Endometrial microvascular endothelial cells (primary cell): ENCODE results near the gene CHODL. TPM values are rescaled to one million over a fixed set of nuclear protein-coding genes. Genes with fewer than 3 reads are reported as not detected.

ENCODE experiments used
- in situ Hi-C: cut with HindIII; loops from 2 replicates; pipeline ENCODE4 v1.10.0; 2017; ENCODE audit warnings: low sequenced_read_pairs, low pct_unique_long_range_greater_than_20kb; ENCODE audit errors: inconsistent ontology term
- total RNA-seq: library from RNA; depleted of rRNA; stranded (reverse); fragments of >200 nt; gene quantifications from one replicate; pipeline ENCODE4 v1.2.3, GENCODE V29; 2015; ENCODE audit errors: inconsistent ontology term

CHODL gene
- total RNA-seq, 1 donor from 2014 or later = not detected

DNA sequence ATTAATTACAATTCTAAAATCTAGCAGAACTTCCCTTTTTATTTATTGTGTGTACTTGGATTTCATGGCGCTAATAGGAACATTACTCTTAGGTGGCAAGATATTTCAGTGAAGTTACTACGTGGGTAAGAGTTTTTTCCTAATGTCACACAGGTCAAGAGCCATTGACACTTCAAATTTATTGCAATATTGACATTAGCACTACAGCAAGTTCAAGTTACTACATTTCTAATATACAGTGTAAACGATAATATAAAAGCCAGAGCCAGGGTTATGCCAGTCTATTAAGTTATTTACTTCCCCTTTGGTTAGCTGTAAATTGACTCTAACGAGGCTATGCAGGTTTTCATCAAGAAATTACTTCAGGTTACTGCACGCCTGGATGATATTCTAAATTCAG, 29.7 kb downstream of the CHODL start:
- in situ Hi-C loops = no loop called here

DNA sequence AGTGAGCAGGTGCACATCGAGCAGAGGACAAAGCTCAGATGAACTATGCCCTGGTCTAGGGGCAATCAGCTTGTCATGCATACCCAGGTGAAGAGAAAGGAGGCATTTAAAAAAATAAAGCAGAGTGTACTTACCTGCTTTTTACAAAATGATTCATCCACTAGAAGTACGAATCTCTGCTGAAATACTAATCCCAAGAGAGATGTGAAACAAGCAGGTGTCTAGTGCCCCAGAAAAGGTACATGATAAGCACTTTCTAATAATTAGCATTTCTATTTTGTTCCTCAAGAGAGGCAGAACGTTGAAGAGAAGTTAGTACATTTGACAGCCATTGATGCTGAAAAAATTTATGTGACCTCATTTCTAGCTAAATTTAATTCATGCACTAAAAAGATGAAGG, 31.1 kb downstream of the CHODL start:
- in situ Hi-C loops = no loop called here

DNA sequence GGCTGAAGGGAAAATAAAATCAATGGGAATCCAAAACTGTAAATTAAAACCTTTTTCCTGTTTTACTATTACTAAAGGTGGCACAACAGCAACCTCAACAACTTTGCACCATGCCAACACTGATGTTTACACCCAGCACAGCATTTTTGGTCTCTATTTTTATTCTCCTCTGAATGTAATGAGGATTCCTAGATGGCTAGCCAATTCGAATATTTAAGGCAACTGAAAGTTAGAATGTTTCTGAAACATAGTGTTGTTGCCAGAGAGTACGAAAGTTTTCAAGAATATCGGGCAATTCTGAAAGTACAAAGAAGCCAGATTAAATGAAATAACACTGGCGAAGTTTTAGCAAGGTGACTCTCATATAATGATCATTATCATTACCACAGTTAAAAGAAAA, 40.7 kb downstream of the CHODL start:
- in situ Hi-C loops = no loop called here

DNA sequence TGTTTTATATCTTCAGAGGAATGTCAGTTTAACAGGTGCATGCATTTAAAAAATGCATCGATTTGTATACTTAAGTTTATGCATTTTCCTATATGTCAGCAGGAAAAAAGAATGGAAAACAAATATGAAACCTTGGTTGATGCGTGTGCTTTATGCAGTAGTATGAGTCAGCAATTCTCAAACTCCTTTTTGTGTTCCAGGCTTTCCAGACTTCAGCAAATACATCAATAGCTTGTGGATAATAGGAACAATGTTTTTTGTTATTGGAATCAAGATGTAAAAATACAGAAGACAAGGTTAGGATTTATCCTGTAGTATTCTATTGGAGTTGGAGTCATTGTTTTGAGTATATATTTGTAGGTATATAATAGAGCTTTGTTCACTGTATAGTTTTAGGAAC, 45.2 kb downstream of the CHODL start:
- in situ Hi-C loops = no loop called here

DNA sequence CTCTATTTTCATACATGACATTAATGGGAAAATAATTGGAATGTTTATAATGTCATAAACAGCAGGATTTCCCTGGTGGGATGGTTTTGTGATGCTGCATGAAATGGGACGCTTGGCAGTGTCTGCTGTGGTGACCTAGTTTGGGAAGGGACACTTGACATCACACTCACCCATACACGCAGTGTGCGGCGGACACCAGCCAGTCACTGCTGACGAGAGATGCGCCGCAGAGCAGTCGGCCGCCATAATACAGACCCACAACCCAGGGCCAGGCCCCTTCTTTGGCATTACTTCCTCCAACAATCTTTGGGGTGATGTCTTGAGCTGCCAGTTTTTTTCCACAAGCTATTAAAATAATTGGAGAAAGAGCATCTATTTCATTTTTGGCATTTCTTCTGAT, 49.5 kb downstream of the CHODL start:
- in situ Hi-C loops = no loop called here

DNA sequence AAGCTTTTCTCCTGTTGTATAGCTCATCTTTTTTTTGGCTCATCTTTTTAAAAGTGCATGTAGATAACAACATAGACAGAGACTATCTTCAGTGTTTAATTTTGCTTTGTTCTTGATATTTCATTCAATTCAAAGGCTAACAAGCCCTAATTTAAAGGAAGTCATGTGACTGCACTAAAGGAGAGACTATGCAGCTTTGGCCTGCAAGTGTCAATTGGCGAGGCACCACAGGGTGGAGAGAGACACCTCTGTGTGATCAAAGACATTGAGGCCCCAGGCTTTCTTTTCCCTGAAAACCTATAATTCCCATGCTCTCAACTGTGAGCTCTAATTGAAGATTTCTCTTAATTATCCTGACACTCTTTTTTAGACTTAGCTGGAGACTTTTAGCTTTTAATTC, 53.6 kb downstream of the CHODL start:
- in situ Hi-C loops = no loop called here

Other genes starting within 250 kb of the CHODL start
- not detected for gene TMPRSS15, start 159.0 kb downstream of the CHODL start, total RNA-seq